Lung (tissue), 12 donors: Measurements from ENCODE around the gene CAMKK2. TPM values are rescaled to one million over a fixed set of nuclear protein-coding genes. Genes with fewer than 3 reads are reported as not detected.

Experiments
- ATAC-seq: fragments of 200-7000 bp; cut with Tn5 transposase; one replicate; pipeline ENCODE4 v1.9.1; 2020; ENCODE audit warnings: moderate number of reproducible peaks; ENCODE audit not compliant: insufficient read depth, low FRiP score
- DNase-seq, 3 donors: peaks; one replicate each; pipeline ENCODE4 v3.0.0-alpha.2; 2013 to 2017
- H3K27ac ChIP-seq, 2 donors: one replicate each; pipeline ENCODE4 v1.5.1; 2013; ENCODE audit warnings: mild to moderate bottlenecking in 2 of 2, moderate library complexity in 2 of 2, control low read depth in 1 of 2, inconsistent platforms in 1 of 2, low read depth in 1 of 2, low read length in 1 of 2
- H3K27me3 ChIP-seq, 3 donors: one replicate each; pipeline ENCODE4 v1.5.1; 2013; ENCODE audit warnings: low read length in 2 of 3; ENCODE audit not compliant: control insufficient read depth in 3 of 3, insufficient read depth in 3 of 3
- H3K36me3 ChIP-seq, 4 donors: one replicate each; pipeline ENCODE4 v1.5.1; 2013; ENCODE audit warnings: low read length in 4 of 4, mild to moderate bottlenecking in 1 of 4, moderate library complexity in 1 of 4; ENCODE audit not compliant: control insufficient read depth in 4 of 4, insufficient read depth in 4 of 4
- H3K4me1 ChIP-seq, 5 donors: one replicate each; pipeline ENCODE4 v1.5.1; 2013; ENCODE audit warnings: low read length in 5 of 5, mild to moderate bottlenecking in 2 of 5, moderate library complexity in 1 of 5; ENCODE audit not compliant: control insufficient read depth in 5 of 5, insufficient read depth in 5 of 5
- H3K4me3 ChIP-seq: one replicate; pipeline ENCODE4 v1.5.1; 2013; ENCODE audit warnings: mild to moderate bottlenecking, control low read depth, moderate library complexity
- H3K9ac ChIP-seq, 2 donors: one replicate each; pipeline ENCODE4 v1.5.1; 2013; ENCODE audit warnings: low read length in 2 of 2, control low read depth in 1 of 2; ENCODE audit not compliant: insufficient read depth in 1 of 2
- H3K9me3 ChIP-seq, 4 donors: one replicate each; pipeline ENCODE4 v1.5.1; 2013; ENCODE audit warnings: low read length in 3 of 4, mild to moderate bottlenecking in 1 of 4, moderate library complexity in 1 of 4; ENCODE audit not compliant: control insufficient read depth in 4 of 4, insufficient read depth in 3 of 4
- WGBS, 2 donors: extraction: QIAGEN DNeasy Blood & Tissue Kit; methylation state at CpG; one replicate each; pipeline ENCODE4 v1.1.7; 2013; 5-methylcytosine and 5-hydroxymethylcytosine counted together
- polyA plus RNA-seq, 2 donors: library from polyadenylated mRNA; stranded (reverse); fragments of 200-250 nt; gene quantifications; one replicate each; pipeline ENCODE4 v1.2.1, GENCODE V29; 2013
- total RNA-seq, 2 donors: library from RNA; depleted of rRNA in 1 of 2; stranded (reverse); fragments of >200 nt in 1 of 2; gene quantifications; one replicate each; pipeline ENCODE4 v1.2.1, GENCODE V29; 2014 to 2021
- TF ChIP-seq, protein P1 (sequence below): IDR thresholded peaks from 2 replicates; pipeline ENCODE4 v1.5.1; 2012; ENCODE audit warnings: mild to moderate bottlenecking; ENCODE audit errors: control extremely low read depth, extremely low read depth
- donor health status: control.
- donor health status: control.
- donor health status: Bipolar disorder and iron deficiency.
- donor health status: healthy.
- donor health status: DM: yes; HTN: yes; CAD: no.

CAMKK2 gene
- total and polyA plus RNA-seq, 4 donors: 12.0 to 46.3 (median 36.0) TPM

DNA sequence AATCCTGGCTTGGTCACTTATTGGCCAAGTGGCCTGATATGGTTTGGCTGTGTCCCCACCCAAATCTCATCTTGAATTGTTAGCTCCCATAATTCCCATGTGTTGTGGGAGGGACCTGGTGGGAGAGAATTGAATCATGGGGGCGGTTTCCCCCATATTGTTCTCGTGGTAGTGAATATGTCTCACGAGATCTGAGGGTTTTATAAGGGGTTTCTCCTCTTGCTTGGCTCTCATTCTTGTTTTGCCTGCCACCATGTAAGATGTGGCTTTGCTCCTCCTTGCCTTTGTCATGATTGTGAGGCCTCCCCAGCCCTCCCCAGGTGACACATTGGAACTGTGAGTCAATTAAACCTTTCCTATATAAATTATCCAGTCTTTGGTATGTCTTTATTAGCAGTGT, 105.4 kb downstream of the CAMKK2 start:
- 96 to 99% methylated on average over 3 of the region's 3 CpGs for WGBS, 2 donors
- Histone ChIP-seq H3K4me3 (no peak overlapping the region), H3K27ac (no peak overlapping the region), H3K4me1 (peaks cover 0 to 2% (median 0%) of the 10 kb centered on the region in 5 donors), H3K27me3 (no peaks in the 10 kb centered on the region), H3K9me3 (peaks cover 0 to 1% (median 0%) of the 10 kb centered on the region in 4 donors), H3K9ac (no peak overlapping the region), H3K36me3 (peaks cover 0 to 2% (median 0%) of the 10 kb centered on the region in 4 donors)
- ATAC-seq (no peak), DNase-seq (no peak)
- TF ChIP-seq, protein P1, sequence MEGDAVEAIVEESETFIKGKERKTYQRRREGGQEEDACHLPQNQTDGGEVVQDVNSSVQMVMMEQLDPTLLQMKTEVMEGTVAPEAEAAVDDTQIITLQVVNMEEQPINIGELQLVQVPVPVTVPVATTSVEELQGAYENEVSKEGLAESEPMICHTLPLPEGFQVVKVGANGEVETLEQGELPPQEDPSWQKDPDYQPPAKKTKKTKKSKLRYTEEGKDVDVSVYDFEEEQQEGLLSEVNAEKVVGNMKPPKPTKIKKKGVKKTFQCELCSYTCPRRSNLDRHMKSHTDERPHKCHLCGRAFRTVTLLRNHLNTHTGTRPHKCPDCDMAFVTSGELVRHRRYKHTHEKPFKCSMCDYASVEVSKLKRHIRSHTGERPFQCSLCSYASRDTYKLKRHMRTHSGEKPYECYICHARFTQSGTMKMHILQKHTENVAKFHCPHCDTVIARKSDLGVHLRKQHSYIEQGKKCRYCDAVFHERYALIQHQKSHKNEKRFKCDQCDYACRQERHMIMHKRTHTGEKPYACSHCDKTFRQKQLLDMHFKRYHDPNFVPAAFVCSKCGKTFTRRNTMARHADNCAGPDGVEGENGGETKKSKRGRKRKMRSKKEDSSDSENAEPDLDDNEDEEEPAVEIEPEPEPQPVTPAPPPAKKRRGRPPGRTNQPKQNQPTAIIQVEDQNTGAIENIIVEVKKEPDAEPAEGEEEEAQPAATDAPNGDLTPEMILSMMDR: no peak

DNA sequence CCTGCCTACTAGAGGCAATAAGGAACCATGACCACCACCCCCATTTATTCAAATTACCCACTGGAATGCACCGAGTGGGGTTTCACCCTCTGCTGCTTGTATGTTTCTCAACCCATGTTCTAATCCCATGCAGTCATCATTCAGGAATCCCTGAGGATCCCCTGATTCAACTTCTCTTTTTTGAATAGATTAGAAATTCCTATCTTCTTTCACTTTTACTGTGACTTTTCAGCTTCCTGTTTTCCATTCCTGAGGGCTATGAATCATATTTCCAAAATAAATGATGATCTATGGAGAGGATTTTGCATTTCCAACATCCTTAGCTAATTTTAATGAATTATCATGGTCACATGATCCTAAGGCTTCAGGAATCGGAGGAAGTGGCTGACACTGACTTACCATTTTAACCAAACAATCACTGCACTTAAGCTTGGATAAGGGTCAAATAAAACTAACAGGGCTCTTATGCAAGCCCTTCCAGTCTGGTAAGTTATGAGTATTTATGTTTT, 105.9 kb downstream of the CAMKK2 start:
- Histone ChIP-seq H3K27me3 (no peaks in the 10 kb centered on the region), H3K9me3 (peaks cover 0 to 3% (median 0%) of the 10 kb centered on the region in 4 donors), H3K27ac (no peak overlapping the region), H3K4me1 (peaks cover 0 to 2% (median 0%) of the 10 kb centered on the region in 5 donors), H3K9ac (no peak overlapping the region), H3K36me3 (peaks cover 0 to 3% (median 0%) of the 10 kb centered on the region in 4 donors), H3K4me3 (no peak overlapping the region)
- ATAC-seq (peak; percentile 75), DNase-seq (no peak)
- TF ChIP-seq, protein P1: no peak
- WGBS, 2 donors: 14 to 28% methylated on average over 2 of the region's 2 CpGs

DNA sequence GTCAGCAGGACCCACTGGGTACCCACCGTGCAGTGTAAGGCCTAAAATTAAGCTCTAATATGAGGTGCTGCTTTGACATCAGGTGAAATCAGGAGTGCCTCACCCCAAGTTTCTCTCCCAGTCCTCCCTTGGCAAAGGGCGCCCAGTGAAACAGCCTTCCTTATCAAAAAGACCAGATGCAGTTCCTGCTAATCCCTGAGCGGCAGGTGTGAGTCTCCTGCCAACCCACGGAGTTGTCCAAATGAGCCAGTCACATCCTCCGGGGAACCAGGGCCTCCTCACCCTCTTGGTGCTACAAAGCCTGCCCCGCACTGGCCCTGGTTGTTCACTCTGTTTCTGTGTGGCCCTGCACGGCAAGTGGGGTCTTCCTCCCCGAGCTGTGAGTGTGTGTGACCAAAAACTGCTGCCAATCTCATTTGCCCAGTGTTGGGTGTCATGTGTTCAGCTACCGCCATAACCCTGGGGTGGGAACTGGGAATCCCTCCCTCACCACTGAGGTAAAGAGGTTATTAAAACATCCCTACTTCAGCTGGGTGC, 106.8 kb downstream of the CAMKK2 start:
- H3K27ac ChIP-seq: no peak overlapping the region
- no peak for DNase-seq
- H3K27me3 ChIP-seq: no peaks in the 10 kb centered on the region
- TF ChIP-seq, protein P1: no peak
- H3K9ac ChIP-seq: no peak overlapping the region
- peaks cover 0 to 2% (median 0%) of the 10 kb centered on the region in 5 donors for H3K4me1 ChIP-seq
- ATAC-seq: no peak
- WGBS, 2 donors: 81 to 88% methylated on average over 9 of the region's 9 CpGs
- peaks cover 0 to 5% (median 0%) of the 10 kb centered on the region in 4 donors for H3K36me3 ChIP-seq
- peaks cover 0 to 3% (median 0%) of the 10 kb centered on the region in 4 donors for H3K9me3 ChIP-seq
- H3K4me3 ChIP-seq: no peak overlapping the region
